ENCODE results near the gene ADGRB3.

Gene ADGRB3

DNA sequence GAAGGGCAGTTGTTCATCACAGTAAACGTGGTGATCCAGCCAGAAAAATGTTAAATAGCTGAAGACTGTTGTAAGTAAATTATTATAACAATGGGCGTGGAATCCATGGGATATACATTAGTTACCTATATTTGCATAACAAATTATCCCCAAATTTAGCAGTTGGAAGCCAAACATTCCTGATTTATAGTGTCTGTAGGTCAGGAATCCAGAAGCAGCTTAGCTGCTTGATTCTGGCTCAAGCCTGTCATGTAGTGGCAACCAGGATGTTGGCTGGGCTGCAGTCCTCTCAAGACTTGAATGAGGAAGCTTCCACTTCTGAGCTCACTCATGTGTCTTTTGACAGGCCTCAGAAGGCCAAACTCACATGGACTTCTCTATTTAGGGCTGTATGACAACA, 6.9 kb upstream of the ADGRB3 start:
- TF ChIP-seq, protein P1, sequence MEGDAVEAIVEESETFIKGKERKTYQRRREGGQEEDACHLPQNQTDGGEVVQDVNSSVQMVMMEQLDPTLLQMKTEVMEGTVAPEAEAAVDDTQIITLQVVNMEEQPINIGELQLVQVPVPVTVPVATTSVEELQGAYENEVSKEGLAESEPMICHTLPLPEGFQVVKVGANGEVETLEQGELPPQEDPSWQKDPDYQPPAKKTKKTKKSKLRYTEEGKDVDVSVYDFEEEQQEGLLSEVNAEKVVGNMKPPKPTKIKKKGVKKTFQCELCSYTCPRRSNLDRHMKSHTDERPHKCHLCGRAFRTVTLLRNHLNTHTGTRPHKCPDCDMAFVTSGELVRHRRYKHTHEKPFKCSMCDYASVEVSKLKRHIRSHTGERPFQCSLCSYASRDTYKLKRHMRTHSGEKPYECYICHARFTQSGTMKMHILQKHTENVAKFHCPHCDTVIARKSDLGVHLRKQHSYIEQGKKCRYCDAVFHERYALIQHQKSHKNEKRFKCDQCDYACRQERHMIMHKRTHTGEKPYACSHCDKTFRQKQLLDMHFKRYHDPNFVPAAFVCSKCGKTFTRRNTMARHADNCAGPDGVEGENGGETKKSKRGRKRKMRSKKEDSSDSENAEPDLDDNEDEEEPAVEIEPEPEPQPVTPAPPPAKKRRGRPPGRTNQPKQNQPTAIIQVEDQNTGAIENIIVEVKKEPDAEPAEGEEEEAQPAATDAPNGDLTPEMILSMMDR (IDR thresholded peaks at IDR 0.05) = no peak
- intact Hi-C loops (cut with DNase I; ENCODE audit: low total_unique reads) = no loop called here
- Histone ChIP-seq H3K27me3 (no peaks in the 10 kb centered on the region), H3K4me1 (no peaks in the 10 kb centered on the region), H3K9me3 (no peaks in the 10 kb centered on the region), H3K36me3 (no peaks in the 10 kb centered on the region), H3K27ac (no peak overlapping the region), H3K4me3 (no peak overlapping the region)
- DNase-seq = no peak

DNA sequence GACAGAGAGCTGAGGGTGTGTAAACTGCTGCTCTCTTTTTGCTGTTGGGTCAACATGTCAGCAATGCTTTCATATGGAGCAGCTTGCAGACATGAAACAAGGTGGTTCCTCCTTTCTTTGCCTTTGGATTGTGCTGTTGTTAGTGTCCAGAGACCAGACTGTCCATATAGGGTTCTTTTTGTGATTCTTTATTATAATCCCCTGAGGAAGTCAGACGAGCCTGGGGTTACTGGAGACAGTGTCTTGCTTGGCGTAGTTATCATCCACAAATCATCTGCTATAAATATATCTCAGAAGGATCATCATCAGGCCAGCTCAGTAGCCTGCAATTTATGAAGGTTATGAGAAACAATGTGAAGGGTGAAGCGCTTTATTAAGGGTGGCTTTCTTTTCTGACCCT, 2.3 kb upstream of the ADGRB3 start:
- no peak for DNase-seq
- intact Hi-C loops (cut with DNase I; ENCODE audit: low total_unique reads) = no loop called here

DNA sequence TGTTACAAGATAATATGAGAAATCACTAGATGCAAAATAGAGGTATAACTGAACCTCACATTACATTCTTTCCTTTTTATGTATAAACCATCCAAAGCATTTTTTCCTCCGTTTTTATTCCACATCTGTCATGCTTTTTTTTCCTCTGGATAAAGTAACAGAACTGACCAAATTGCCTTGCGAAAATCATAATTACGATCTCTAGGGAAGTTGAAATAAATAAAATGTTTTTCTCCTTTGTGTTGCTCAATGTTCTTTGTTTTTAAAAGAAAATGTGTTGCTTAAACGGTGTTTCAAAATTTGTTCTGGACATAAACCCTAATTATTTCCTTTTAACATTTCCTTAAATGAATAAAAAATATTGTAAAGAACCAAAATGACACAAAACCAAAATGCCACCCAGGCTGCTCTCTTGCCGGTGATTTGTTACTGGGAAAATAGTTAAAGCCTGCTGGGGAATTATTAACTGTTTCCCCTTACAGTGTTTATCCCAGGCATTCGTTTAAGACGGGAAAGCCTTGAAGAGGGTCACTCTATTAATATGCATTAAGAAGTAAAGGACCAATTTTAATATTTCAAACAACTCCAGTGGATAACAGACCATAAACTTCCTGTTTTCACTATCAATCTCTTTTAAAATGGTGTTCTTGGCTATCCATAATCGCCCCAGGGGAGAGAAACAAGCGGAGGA, 1.7 kb upstream of the ADGRB3 start:
- H3K27me3 ChIP-seq = no peaks in the 10 kb centered on the region
- intact Hi-C loops (cut with DNase I; ENCODE audit: low total_unique reads) = no loop called here
- DNase-seq = no peak
- H3K9me3 ChIP-seq = no peaks in the 10 kb centered on the region
- peaks cover 0 to 21% (median 0%) of the 10 kb centered on the region in 4 donors for H3K4me1 ChIP-seq
- no peaks in the 10 kb centered on the region for H3K36me3 ChIP-seq
- H3K4me3 ChIP-seq = peak overlapping the region; percentile 70 to 74
- H3K27ac ChIP-seq = peak overlapping the region in 1 of 2 donors; percentile 69
- TF ChIP-seq, protein P1 (IDR thresholded peaks at IDR 0.05) = no peak

More for the DNA sequence above, 2.3 kb upstream of the ADGRB3 start:
- no peaks in the 10 kb centered on the region for H3K36me3 ChIP-seq
- no peak overlapping the region for H3K27ac ChIP-seq
- no peak overlapping the region for H3K4me3 ChIP-seq
- no peaks in the 10 kb centered on the region for H3K27me3 ChIP-seq
- TF ChIP-seq, protein P1 (IDR thresholded peaks at IDR 0.05) = no peak
- no peaks in the 10 kb centered on the region for H3K9me3 ChIP-seq
- H3K4me1 ChIP-seq = peaks cover 0 to 21% (median 0%) of the 10 kb centered on the region in 4 donors

DNA sequence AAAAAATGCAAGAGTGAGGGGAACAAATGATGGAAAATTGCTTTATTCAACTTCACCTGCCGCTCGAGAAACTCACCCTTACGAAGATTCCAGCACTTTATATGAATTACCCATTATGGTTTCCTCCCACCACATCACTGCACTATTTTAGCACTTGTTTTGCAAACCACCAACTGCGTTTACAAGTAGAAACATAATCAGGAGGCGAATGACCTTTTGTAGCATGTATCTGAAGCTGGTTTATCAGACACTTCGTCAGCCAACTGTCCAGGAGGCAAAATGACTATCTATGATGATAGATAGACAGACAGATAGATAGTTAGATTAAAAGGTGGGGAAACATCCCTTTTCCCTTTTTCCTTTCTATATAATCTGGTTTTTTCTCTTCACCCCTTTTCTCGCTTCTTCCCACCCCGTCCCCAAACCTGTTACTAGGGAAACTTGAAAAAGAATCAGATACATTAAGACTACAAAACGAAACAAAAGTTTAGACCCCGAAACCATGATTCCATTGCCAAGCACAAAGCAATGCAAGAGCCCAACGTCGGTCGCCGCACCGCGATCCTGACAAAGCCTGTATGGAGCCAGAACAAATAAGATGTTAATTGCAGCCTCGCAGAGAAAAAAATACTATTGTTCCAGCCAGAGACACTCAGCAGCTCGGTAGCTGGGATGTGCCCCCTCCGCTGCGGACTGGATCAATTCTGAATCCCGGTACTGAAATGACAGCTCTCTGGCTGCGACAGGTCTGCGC, 933 bp upstream of the ADGRB3 start:
- no peak for DNase-seq
- peak overlapping the region; percentile 59 to 69 for H3K27ac ChIP-seq
- intact Hi-C loops (cut with DNase I; ENCODE audit: low total_unique reads) = no loop called here
- H3K27me3 ChIP-seq = no peaks in the 10 kb centered on the region
- H3K9me3 ChIP-seq = no peaks in the 10 kb centered on the region
- TF ChIP-seq, protein P1 (IDR thresholded peaks at IDR 0.05) = no peak
- H3K36me3 ChIP-seq = no peaks in the 10 kb centered on the region
- peak overlapping the region; percentile 70 to 74 for H3K4me3 ChIP-seq
- peaks cover 0 to 21% (median 0%) of the 10 kb centered on the region in 4 donors for H3K4me1 ChIP-seq

DNA sequence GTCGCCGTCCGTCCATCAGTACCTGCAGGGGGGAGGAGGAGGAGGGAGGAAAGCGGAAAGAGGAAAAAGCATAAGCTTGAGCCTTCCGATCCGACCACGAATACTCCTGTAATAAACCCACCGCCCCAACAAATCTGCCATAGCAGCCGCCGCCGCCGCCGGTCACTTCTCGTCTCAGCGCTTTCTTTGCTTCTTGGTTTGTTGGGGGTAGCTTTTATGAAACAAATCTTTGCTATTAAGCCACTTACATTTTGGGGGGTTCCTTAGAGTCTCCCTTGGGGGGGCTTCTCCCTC, 277 bp downstream of the ADGRB3 start:
- Histone ChIP-seq H3K4me1 (peaks cover 0 to 21% (median 0%) of the 10 kb centered on the region in 4 donors), H3K27me3 (no peaks in the 10 kb centered on the region), H3K4me3 (peak overlapping the region; percentile 70 to 74), H3K36me3 (no peaks in the 10 kb centered on the region), H3K9me3 (no peaks in the 10 kb centered on the region), H3K27ac (peak overlapping the region; percentile 43 to 58)
- no peak for DNase-seq
- TF ChIP-seq, protein P1 (IDR thresholded peaks at IDR 0.05) = no peak
- intact Hi-C loops (cut with DNase I; ENCODE audit: low total_unique reads) = no loop called here
